Measurements from ENCODE around the gene ZNF70.

ZNF70 gene

DNA sequence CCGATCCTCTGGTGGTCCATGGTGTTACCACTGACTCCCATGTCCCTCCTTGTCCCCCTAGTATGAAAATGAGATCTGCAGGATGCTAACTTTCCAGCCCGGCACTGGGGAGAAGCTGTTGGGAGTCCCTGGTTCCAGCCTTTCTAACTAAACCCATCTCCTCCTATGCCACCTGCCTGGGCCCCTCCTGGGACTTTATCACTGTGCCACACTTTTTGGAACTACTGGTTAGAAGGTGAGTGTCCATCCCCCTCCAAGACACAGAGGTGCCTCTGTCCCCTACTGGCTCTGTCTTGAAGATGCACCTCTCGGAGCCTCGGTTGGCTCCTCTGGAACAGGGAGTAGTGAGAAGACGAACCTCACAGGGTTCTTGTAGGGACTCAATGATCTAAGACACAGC is 60.2 kb downstream of the ZNF70 start, which contains the start of gene RGL4:
TSS of gene RGL4 (plus strand) at position 301 of the 400 bp plus-strand sequence. CDS start 1,018 bp downstream, outside the sequence.
- no peak for FAIRE-seq

DNA sequence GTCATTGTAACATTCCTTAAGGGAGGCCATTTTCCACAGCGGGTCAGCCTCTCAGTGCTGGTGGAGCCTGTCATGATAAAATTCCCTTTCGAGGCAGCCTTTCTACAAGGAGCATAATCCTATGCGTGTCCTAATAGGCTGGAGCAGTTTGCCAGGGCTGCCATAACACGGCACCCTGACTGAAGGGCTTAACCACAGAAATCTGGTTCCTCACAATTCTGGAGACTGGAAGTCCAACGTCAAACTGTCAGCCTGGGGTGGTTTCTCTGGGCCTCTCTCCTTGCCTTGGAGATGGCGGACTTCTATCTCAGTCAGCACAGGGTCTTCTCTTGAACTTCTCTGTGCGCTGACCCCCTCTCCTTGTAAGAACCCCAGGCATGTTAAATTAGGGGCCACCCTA is 61.5 kb downstream of the ZNF70 start:
- no peak for FAIRE-seq
